NAMALWA (cell line): Measurements from ENCODE around the gene MAP3K4.

Experiments used
- DNase-seq: peaks from one replicate; pipeline ENCODE4 v3.0.0-alpha.2; 2015; ENCODE audit warnings: low spot score

Gene MAP3K4

DNA sequence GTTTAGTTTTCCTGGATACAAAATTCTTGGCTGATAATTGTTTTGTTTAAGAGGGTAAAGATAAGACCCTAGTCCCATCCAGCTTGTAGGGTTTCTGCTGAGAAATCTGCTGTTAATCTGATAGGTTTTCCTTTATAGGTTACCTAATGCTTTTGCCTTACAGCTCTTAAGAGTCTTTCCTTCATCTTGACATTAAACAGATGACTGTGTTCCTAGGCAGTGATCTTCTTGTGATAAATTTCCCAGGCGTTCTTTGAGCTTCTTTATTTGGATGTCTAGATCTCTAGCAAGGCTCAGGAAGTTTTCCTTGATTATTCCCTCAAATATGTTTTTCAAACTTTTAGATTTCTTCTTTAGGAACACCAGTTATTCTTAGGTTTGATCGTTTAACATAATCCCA, 134.0 kb downstream of the MAP3K4 start:
- no peak for DNase-seq

DNA sequence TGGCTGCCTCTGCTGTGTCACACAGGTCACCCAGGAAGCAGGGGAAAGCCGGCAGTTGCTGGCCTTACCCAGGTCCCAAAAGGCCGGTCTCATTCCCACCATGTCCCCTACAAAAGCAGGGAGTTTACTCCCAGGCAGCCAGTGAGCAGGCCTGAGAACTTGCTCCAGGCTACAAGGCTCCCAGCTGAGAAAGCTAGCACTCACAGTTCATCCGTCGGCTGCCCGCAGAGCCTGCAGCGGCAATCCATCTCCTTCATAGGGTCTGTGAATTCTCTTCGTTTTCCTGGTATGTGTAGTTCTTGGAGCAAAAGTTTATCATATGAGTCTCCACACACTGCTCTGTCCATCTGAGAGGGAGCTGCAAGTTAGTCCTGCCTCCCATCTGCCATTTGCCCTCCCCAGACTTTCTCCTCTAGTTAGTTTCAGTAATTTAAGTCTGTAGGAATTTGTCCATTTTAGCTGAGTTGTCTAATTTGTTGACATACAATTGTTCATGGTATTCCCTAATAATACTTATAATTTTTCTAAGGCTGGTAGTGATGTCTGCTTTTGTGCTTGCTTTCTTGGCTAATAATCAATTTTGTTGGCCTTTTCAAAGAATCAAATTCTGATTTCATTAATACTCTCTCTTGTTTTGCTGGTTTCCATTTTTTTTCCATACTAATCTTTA, 135.6 kb downstream of the MAP3K4 start:
- no peak for DNase-seq

DNA sequence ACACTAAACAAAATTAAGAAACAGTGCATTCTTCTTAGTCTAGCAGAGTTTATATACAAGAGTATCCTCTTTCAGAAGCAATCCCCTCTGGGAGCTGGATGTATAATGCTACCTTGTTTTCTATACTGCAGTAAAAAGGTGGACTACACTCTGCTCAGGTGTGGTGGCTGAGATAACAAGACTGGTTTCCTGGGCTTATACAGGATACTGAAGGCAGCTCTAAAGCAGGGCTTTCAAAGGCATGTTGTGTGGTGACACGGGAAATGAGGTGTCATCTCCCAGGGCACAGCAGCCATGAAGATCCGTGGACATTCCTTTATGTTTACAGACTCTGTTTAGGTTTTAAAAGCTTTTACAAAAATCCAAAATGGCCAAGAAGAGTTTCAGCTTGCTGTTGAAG, 136.7 kb downstream of the MAP3K4 start:
- DNase-seq = no peak

DNA sequence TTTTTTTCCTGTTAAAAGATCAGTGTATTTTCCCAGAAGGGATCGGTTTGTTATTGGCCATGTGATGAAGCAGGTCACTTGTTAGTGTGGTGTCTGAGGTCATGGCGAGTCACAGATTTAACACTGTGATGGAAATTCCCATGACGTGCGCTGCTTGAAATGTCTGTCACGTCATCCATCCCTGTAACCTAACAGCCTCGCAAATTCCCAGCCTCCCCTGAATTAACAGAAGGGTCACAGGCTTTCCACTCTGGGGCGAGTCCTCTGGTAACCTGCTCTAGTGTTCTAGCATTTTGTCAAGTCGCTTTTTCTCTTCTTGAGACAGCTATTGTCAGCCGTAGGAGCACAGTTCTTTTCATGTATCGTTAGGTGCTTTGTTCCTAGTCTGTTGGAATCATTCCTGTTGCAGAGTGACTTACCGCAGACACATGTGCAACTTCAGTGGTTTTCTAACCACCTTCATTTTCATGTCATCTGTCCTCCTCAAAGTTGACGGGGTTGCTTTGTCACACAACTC, 137.2 kb downstream of the MAP3K4 start:
- no peak for DNase-seq

DNA sequence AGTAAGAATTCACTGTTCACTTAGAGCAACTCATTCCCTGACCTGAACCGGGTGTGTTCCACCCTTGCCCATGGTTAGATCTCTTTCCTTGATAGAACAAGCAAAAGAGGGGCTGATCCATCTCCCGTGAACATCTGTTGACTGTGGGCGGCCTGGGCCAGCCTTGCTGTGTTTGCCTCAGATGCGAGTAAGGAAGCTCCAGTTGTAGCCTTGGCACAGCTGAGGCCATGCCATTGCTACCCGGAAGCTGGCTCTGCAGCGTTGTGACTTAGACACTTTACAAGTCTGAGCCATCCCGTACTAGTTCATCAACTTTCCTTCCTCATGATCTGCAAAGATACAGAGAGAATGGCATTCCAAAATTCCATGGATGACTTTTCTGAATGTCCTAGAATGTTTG, 139.0 kb downstream of the MAP3K4 start:
- DNase-seq = no peak

DNA sequence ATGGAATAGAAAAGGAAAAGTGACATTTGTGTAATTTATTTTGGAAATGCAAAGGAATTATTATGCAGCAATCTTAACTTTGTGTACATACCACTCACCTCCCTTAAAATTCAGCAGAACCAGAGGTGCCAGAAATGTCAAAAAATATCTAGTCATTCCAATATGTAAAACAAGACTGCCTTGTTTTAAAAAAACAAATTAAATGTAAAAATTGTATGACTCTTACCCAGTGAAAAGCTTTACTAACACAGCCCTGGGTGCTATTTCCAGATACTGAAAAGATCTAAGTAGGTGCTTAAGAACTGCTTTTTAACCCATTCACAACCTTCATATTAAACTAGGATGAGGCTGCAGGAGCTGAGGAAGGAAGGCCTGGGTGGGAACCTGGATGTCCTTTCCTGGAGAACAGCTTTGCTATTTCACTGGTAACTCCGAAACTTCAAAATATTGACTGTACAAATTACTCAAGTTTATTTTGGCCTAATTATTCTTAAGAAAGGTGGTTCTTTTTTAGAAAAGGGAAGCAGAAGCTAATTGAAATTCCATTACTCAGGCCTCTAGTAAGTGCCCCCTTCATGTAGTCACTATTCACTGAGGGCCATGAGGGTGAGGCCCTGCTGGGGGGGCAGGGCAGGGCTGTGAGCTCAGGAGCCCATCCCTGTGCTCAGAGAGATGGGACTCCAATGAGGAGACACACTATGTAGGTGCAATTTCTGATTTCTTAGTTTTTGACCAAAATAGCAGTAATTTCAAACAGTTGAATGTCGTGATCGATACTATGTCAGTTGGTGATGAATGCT, 139.6 kb downstream of the MAP3K4 start:
- DNase-seq = no peak

DNA sequence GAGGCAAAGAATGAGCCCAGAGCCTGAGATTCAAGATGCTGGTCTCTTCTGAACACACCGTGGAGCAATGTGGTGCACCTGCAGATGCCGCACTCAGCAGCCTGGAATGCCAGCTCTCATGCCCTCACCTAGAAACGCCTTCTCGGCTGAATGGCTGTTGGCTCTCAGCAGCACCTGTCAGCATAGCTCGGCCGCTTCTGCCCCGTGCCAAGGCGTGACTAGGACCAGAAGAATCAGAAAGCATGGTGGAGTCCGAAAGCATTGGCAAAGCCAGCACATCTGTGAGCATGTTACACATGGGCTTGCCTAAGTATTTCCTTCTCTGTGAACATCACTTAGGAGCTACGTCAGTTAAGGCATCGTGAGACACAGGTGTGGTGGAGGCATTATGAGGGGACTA, 140.8 kb downstream of the MAP3K4 start:
- DNase-seq = no peak

DNA sequence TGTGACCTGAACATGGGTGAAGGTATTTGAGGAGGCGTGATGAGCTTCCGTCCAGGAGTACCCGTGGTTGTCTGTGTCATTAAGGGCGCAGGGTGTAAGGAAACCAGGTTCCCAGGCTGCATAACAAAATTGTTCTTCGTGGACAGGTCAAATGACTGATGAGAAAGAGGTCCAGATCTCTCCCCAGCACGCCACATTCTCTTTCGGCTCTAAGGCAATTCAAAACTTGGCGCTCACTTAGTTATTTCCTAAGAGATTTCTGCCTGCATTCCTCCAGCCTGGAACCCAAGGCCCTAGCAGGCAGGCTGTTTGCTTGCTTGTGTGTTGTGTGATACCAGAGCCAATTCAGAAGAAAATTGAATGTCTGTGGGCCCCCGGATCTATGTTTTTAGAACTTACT, 142.4 kb downstream of the MAP3K4 start:
- DNase-seq = no peak

DNA sequence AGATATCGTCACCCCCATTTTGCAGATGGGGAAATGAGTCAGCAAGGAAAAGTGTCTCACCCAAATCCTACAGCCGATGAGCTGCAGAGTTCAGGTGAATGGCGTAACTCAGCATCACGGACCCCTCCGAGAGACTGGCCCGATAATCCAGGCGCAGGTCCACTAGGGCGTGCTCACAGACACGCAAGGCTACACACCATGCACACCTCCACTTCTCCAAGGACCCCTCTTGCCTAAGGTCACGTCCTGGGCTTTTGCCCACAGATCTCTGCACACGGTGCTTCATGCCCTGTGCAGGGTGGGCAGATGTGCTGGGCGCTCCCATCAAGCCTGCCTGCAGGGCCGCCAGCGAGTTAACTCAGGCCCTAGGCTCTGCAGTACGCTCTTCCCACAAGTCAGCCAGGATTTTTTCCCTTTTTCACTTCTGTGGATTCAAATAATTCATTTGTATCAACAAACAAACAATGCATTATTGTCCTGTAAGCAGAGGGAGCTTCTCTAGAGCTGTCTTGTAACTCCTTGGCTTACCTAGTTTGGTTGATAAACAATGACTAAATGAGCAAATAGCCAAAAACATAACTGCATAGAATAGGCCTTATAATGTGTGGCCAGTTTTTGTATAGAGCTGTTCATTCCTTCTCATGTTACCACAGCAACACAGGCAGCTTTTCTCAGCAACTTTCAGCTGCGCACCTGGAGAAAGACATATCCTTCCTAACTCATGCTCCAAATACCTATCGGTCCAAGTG, 143.2 kb downstream of the MAP3K4 start:
- no peak for DNase-seq

DNA sequence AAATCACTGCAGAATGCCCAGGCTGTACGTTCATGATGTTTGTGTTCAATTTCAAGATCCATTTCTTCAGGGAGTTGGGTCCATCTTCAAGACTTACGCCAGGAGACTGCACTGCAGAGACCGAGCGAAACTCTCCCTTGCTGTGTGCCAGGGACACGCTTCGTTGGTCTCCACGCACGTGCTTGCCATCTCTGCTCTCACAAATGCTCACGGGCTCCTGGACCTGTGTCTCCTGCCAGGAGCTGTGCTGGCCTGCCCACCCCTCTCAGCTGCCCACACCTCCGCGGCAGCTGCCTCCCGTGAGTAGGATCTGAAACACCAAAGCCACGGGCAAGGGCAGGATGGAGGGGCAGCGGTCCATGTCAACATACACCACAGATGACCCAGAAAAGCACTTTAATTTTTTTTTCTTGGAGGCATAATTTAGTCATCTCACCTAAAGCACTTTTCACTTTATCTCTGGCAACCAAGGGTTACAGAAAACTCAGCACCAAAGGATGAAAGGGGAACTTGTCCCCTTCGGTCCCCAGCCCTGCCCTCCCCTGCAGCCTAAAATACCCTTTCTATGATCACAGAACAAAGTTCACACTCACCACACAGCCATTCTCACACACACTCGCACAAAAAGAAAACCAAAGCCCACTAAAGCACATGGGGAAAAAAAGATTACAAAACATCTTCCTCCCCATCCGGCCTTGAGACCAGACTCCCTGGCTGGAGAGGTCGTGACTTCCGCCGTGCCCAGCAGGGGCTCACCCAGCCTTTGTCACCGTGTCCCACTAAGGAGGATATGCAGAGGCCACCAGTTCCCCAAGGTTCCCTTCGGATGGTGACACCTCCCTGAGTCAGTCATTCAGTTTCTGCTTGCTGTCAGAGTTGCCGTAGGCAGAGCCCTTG, 144.4 kb downstream of the MAP3K4 start:
- DNase-seq = peak; percentile 6

DNA sequence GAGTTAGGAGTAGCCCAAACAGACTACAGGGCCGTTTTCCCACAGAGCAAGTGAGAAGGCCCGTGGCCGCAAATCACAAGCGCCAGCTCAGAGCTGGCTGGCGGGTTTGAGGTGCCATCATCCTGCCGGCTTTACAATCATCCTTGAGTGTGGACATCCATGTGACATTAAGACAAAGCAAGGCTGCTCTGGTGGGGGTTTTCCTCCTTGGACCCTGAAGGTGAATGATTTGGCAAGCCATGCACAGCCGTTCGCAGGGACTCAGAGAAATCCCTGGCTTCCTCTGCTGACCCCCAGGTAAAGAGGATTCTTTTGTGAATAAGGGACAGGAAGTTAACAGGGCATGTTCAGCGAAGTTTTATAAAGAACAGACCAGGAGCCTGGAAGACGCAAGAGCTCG, 145.1 kb downstream of the MAP3K4 start:
- DNase-seq = no peak

DNA sequence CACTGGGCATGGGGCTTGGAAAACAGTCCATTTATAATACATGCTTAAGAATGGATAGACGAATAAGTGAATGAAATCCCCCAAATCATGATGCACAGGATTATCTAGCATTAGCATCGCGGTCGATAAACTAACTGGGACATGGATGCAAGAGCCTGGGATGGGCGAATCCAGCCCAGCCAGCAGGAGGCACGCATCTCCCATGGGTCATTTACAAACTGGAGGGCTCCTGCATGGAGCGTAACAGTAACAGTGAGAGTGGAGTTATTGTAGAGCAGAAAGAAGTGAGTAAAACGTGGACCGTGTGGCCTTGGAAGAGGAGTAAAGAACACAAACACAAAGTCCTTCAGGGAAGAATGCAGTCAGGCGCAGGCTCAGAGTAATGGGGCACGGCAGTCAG, 145.8 kb downstream of the MAP3K4 start:
- no peak for DNase-seq

DNA sequence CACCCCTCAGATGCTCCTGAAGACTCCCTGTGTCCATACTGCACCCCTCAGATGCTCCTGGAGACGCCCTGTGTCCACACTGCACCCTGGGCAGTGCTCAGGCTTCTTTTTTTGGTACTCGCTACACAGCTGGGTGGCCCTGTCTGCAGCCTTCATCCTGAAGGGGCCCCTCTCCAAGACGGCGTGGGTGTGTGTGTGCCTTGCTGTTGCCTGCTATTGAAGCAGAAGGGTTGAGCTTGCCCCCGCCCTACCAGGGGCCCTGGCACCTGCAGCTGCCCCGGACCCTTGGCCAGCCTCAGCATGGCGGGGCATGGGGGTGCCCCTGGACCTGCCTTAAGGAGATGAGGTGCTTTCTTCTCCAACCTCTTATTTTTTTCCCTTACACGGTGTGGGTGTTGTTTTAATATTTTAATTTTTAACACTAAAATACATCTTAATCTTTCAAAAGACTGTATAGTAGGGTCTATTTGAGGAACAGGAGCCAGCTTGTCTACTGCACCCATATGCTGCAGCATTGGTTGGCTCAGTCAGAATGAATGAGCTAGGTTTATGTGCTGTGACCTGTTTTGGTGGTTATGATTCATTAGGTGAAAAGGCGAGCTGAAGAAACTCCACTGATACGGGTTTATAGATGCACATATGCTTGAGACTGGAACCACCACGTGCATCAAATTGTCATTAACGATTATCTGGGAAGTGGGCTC, 146.4 kb downstream of the MAP3K4 start:
- DNase-seq = no peak

DNA sequence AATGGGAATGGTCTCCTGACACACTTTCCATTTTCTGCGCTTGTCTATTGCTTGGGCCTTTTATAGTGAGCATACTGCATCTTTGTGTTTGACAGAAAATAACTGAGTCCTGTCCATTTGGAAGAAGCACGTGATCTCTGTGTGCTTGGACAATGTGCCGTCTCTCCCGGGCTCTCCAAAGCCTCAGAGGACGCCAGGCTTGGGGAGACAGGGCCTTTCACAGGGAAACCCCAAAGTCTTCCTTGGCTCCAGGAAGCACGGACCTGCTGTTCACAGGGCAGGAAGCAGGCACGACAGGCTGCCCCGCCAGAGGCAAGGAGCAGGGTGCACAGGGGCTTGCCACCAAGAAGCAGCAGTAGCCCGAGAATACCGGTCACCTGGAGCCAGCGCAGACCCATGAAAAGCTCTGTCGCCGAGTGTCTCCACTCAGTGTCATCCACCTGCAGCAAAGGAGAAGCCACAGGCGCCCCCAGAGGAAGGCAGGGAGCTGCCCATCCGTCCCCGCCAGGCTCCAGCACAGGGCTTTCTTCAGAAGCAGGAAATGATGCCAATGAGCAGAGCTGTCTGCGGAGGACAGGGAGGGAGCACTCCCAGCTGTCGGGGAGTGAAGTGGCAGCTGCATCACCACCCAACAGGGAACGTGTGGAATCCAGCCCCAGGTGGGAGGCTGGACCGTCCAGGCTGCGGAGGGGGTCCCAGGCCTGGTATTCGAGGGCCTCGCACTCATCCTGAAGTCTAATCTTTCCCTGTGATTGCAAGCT, 147.2 kb downstream of the MAP3K4 start:
- DNase-seq = no peak

DNA sequence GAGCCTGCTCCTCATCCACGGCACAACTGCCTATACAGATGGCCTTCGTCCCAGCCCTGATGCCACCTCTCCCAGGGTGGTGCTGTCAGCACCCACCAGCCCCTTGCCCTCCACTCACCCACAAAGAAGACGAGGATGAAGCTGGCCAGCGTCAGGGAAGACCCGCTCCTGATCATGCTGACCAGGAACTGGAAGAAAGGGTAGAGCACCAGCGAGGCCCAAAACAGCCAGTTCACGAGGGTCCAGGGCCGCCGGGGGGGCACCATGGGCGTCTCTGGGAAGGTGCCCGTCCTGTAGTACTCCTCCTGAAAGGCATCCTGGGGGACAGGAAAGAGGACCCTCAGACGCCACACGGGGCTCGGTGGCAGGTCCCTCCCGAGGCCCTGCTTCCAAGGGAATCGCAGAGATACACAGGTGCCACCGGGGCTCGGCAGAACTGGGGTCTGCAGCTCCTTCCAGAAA, 147.8 kb downstream of the MAP3K4 start:
- no peak for DNase-seq

DNA sequence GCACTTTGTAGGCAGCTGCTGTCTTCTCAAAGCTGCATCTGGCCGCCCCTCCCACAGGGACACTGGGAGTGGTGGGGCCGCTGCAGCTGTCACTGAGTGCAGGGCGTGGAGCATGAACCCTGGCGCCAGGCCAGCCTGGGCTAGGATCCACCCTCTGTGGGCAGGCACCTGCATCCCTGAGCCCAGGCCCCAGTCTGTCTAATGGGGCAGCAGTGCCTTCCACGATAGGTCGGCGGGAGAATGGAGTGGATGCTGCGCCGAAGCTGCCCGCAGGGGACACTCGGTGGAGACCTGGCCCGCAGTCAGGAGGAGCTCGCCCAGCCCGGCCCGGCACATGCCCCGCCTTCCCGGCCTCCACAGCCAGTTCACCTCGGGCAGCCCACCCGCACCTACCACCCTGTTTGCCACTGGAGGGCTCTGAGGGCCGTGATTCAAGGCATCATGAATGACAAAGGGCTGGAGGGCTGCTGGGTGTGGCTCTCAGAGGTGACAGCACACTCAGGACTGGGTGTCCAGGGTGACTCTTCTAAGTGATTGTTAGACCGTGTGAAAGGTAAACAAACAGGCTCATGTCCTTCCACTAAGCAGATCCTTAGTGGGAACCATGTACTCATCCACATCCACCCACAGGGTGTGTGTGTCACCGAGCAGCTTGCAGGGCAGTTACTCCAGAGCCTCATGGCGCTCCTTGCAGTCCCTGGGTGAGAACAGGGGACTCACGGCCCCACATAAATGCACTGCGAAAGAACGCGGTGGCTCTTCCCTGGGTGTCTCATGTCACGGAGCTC, 148.4 kb downstream of the MAP3K4 start:
- peak; percentile 44 for DNase-seq

DNA sequence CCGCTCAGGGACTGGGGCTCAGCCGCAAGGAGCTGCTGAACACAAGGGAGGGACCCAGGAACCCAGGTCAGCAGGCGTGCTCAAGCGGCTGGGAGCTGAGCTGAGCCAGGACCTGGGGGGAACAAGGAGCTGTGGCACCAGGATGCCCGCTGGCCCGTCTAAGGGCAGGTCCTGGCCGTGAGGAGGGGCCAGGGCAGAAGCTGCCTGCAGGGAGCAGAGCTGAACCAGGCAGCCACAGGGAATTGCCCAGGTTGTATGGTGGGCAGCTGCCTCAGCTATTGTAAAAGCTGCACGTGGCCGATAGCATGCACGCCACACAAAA, 148.9 kb downstream of the MAP3K4 start:
- DNase-seq = no peak

DNA sequence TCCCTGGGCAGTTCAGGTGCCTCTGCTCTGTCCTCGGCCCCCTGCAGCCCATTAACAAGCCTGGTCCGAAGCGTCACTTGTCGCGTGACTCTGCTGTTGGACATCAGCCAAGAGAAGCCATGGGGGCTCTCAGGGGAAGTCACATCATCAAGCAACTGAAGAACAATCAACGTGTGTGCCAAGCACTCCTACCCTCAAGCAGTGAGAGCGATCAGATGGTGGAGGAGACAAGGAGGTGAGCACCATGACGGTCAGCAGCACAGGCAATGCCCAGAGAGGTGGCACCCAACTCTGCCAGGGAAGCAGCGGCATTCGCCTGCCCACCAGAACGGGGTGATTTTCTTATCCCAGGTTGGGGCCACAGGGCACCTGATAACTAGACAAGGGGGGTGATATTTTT, 149.6 kb downstream of the MAP3K4 start:
- DNase-seq = no peak

DNA sequence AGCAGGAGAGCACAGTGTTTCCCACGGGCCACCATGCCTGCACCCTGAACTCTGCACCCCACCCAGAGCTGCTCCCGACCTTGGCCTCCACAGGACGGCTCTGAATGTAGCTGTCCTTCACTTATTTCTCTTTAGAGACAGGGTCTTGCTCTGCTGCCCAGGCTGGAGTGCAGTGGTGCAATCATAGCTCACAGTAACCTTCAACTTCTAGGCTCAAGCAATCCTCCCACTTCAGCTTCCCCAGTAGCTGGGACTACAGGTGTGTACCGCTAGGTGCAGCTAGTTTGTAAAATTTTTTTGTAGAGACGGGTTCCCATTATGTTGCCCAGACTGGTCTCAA, 151.4 kb downstream of the MAP3K4 start:
- DNase-seq = no peak
